Neural cell (in vitro differentiated cells): Measurements from ENCODE around the gene KCNH2. TPM values are rescaled to one million over a fixed set of nuclear protein-coding genes. Genes with fewer than 3 reads are reported as not detected.

Experiments
- H2AFZ ChIP-seq: fragments of 200-600, 300-800 bp; sonication (generic), shearing (Covaris generic); 2 replicates; pipeline ENCODE4 v1.6.0; 2014; ENCODE audit warnings: low read depth, mild to moderate bottlenecking, antibody characterized with exemption, low read length, moderate library complexity
- H3F3A ChIP-seq: fragments of 200-600 bp; shearing (Covaris generic); 2 replicates; pipeline ENCODE4 v1.6.1; 2016; ENCODE audit warnings: mild to moderate bottlenecking, moderate library complexity, mixed read lengths, antibody characterized with exemption, low read length; ENCODE audit not compliant: insufficient read depth, poor library complexity, severe bottlenecking
- H3K27ac ChIP-seq: fragments of 200-600, 300-800 bp; sonication (generic), shearing (Covaris generic); 2 replicates; pipeline ENCODE4 v1.5.1; 2014; ENCODE audit warnings: mild to moderate bottlenecking, low read length, moderate library complexity
- H3K27me3 ChIP-seq: fragments of 300-800, 200-600 bp; sonication (generic), shearing (Covaris generic); 2 replicates; pipeline ENCODE4 v1.6.0; 2014; ENCODE audit warnings: mild to moderate bottlenecking, low read depth, low read length, moderate library complexity; ENCODE audit not compliant: insufficient read depth
- H3K36me3 ChIP-seq: fragments of 300-800, 200-600 bp; sonication (generic), shearing (Covaris generic); 2 replicates; pipeline ENCODE4 v1.5.1; 2014; ENCODE audit warnings: mild to moderate bottlenecking, antibody characterized with exemption, low read length, moderate library complexity; ENCODE audit not compliant: insufficient read depth
- H3K4me2 ChIP-seq: fragments of 300-800, 200-600 bp; sonication (generic), shearing (Covaris generic); 2 replicates; pipeline ENCODE4 v1.6.0; 2014; ENCODE audit warnings: mild to moderate bottlenecking, low read length
- H3K4me3 ChIP-seq: fragments of 300-800, 200-600 bp; sonication (generic), shearing (Covaris generic); 2 replicates; pipeline ENCODE4 v1.5.1; 2014; ENCODE audit warnings: mild to moderate bottlenecking, low read length, moderate library complexity
- H3K79me2 ChIP-seq: fragments of 200-600 bp; shearing (Covaris generic); replicated peaks from 2 replicates; pipeline ENCODE4 v1.6.0; 2014; ENCODE audit warnings: mild to moderate bottlenecking, low read length, moderate library complexity; ENCODE audit not compliant: insufficient read depth
- H3K9ac ChIP-seq: fragments of 300-800, 200-600 bp; sonication (generic), shearing (Covaris generic); 2 replicates; pipeline ENCODE4 v1.6.1; 2016; ENCODE audit warnings: mild to moderate bottlenecking, low read length, mixed read lengths
- H3K9me2 ChIP-seq: fragments of 200-600 bp; shearing (Covaris generic); 2 replicates; pipeline ENCODE4 v1.6.1; 2016; ENCODE audit warnings: mild to moderate bottlenecking, low read length, mixed read lengths; ENCODE audit not compliant: insufficient read depth
- H3K9me3 ChIP-seq: fragments of 200-600, 300-800 bp; sonication (generic), shearing (Covaris generic); 2 replicates; pipeline ENCODE4 v1.6.1; 2016; ENCODE audit warnings: mild to moderate bottlenecking, mixed run types, low read length, moderate library complexity, mixed read lengths
- H4K20me1 ChIP-seq: fragments of 200-600 bp; shearing (Covaris generic); 2 replicates; pipeline ENCODE4 v1.6.1; 2016; ENCODE audit warnings: mild to moderate bottlenecking, mixed run types; ENCODE audit not compliant: insufficient read depth
- EP300 ChIP-seq: fragments of 450-650 bp; conservative IDR thresholded peaks from 2 replicates; pipeline ENCODE4 v1.6.1; 2014; ENCODE audit warnings: antibody characterized with exemption, mild to moderate bottlenecking, moderate library complexity; ENCODE audit not compliant: poor library complexity, severe bottlenecking
- EZH2 ChIP-seq: fragments of 200-600, 300-800 bp; shearing (Covaris generic), sonication (generic); IDR thresholded peaks from 2 replicates; pipeline ENCODE4 v1.6.1; 2014; ENCODE audit warnings: antibody characterized with exemption, low read length, borderline replicate concordance, mild to moderate bottlenecking; ENCODE audit not compliant: insufficient read depth, poor library complexity, severe bottlenecking
- MXI1 ChIP-seq: fragments of 450-650 bp; conservative IDR thresholded peaks from 2 replicates; pipeline ENCODE4 v1.6.1; 2014; ENCODE audit warnings: antibody characterized with exemption, mild to moderate bottlenecking; ENCODE audit not compliant: poor library complexity, severe bottlenecking
- POLR2AphosphoS5 ChIP-seq: IDR thresholded peaks from 2 replicates; pipeline ENCODE4 v1.6.1; 2012
- RAD21 ChIP-seq: fragments of 450-650 bp; conservative IDR thresholded peaks from 2 replicates; pipeline ENCODE4 v1.6.1; 2014; ENCODE audit warnings: antibody characterized with exemption, mild to moderate bottlenecking, moderate library complexity
- SMC3 ChIP-seq: fragments of 450-650 bp; conservative IDR thresholded peaks from 2 replicates; pipeline ENCODE4 v1.6.1; 2014; ENCODE audit warnings: antibody characterized with exemption, mild to moderate bottlenecking, moderate library complexity; ENCODE audit not compliant: poor library complexity
- TAF1 ChIP-seq: IDR thresholded peaks from 2 replicates; pipeline ENCODE4 v1.6.1; 2012; ENCODE audit warnings: low read depth
- polyA plus RNA-seq: library from polyadenylated mRNA; depleted of rRNA; stranded (reverse); fragments of >200 nt; gene quantifications from 2 replicates; pipeline ENCODE4 v1.2.3, GENCODE V29; 2014
- TF ChIP-seq, protein P1 (sequence below): fragments of 450-650 bp; IDR thresholded peaks from 2 replicates; pipeline ENCODE4 v1.5.1; 2014; ENCODE audit warnings: antibody characterized with exemption, mild to moderate bottlenecking, moderate library complexity; ENCODE audit not compliant: poor library complexity, severe bottlenecking
- TF ChIP-seq, protein P2 (sequence below): IDR thresholded peaks from 2 replicates; pipeline ENCODE4 v1.6.1; 2012; ENCODE audit warnings: borderline replicate concordance

KCNH2 gene
- polyA plus RNA-seq, 1 donor from 2014 or later = 24.4 TPM

DNA sequence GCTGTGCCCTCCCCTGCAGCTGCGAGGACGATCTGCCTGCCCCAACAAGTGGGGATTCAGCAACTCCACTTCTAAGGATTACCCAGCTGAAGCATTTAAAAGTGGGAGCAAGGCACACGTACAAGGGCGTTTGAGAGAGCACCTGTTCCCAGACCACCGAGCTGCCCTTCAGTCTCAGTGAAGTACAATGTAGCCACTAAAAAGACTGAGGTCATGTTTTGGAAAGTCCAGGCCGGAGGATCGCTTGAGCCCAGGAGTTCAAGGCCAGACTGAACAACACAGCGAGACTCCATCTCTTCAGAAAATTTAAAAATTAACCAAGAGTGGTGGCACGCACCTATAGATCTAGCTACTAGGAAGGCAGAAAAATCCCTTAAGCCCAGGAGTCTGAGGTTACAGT is 27.4 kb upstream of the KCNH2 start:
- no peaks in the 10 kb centered on the region for H3K79me2 ChIP-seq
- no peak overlapping the region for H3K4me2 ChIP-seq
- no peaks in the 10 kb centered on the region for H3K9me3 ChIP-seq
- TF ChIP-seq SMC3 = no peak
- no peak for TF ChIP-seq POLR2AphosphoS5
- TF ChIP-seq EP300 = no peak
- TF ChIP-seq, protein P1, sequence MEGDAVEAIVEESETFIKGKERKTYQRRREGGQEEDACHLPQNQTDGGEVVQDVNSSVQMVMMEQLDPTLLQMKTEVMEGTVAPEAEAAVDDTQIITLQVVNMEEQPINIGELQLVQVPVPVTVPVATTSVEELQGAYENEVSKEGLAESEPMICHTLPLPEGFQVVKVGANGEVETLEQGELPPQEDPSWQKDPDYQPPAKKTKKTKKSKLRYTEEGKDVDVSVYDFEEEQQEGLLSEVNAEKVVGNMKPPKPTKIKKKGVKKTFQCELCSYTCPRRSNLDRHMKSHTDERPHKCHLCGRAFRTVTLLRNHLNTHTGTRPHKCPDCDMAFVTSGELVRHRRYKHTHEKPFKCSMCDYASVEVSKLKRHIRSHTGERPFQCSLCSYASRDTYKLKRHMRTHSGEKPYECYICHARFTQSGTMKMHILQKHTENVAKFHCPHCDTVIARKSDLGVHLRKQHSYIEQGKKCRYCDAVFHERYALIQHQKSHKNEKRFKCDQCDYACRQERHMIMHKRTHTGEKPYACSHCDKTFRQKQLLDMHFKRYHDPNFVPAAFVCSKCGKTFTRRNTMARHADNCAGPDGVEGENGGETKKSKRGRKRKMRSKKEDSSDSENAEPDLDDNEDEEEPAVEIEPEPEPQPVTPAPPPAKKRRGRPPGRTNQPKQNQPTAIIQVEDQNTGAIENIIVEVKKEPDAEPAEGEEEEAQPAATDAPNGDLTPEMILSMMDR = no peak
- TF ChIP-seq, protein P2, sequence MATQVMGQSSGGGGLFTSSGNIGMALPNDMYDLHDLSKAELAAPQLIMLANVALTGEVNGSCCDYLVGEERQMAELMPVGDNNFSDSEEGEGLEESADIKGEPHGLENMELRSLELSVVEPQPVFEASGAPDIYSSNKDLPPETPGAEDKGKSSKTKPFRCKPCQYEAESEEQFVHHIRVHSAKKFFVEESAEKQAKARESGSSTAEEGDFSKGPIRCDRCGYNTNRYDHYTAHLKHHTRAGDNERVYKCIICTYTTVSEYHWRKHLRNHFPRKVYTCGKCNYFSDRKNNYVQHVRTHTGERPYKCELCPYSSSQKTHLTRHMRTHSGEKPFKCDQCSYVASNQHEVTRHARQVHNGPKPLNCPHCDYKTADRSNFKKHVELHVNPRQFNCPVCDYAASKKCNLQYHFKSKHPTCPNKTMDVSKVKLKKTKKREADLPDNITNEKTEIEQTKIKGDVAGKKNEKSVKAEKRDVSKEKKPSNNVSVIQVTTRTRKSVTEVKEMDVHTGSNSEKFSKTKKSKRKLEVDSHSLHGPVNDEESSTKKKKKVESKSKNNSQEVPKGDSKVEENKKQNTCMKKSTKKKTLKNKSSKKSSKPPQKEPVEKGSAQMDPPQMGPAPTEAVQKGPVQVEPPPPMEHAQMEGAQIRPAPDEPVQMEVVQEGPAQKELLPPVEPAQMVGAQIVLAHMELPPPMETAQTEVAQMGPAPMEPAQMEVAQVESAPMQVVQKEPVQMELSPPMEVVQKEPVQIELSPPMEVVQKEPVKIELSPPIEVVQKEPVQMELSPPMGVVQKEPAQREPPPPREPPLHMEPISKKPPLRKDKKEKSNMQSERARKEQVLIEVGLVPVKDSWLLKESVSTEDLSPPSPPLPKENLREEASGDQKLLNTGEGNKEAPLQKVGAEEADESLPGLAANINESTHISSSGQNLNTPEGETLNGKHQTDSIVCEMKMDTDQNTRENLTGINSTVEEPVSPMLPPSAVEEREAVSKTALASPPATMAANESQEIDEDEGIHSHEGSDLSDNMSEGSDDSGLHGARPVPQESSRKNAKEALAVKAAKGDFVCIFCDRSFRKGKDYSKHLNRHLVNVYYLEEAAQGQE = no peak
- TF ChIP-seq RAD21 = no peak
- no peak for TF ChIP-seq TAF1
- TF ChIP-seq MXI1 = no peak
- TF ChIP-seq EZH2 = no peak
- no peak overlapping the region for H3K27ac ChIP-seq
- no peak overlapping the region for H3K4me3 ChIP-seq
- H3K36me3 ChIP-seq = no peaks in the 10 kb centered on the region
- H2AFZ ChIP-seq = no peak overlapping the region
- no peaks in the 10 kb centered on the region for H3K27me3 ChIP-seq
- no peak overlapping the region for H3K9ac ChIP-seq
- H3F3A ChIP-seq = no peaks in the 10 kb centered on the region
- H4K20me1 ChIP-seq = no peaks in the 10 kb centered on the region
- no peaks in the 10 kb centered on the region for H3K9me2 ChIP-seq

DNA sequence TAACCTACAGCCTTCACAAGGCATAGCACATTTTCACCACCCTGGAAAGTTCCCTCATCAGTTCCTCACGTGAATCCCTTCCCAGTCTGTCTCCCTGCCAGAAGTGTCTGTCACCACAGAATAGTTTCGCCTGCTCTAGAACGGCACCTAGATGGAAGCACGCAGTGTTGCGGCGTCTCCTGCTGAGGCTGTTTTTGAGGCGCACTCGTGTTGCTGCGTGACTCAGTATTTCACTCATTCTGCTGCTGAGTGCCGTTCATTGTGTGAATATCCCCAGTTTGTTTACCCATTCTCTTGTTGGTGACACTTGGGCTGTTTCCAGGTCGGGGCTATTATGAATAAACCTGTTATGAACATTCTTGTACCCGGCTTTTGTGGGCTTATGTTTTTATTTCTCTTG is 25.5 kb upstream of the KCNH2 start:
- Histone ChIP-seq H2AFZ (no peak overlapping the region), H3F3A (no peaks in the 10 kb centered on the region), H3K36me3 (no peaks in the 10 kb centered on the region), H3K4me2 (no peak overlapping the region), H3K9me2 (no peaks in the 10 kb centered on the region), H4K20me1 (no peaks in the 10 kb centered on the region), H3K27ac (no peak overlapping the region), H3K79me2 (no peaks in the 10 kb centered on the region), H3K4me3 (no peak overlapping the region), H3K9ac (no peak overlapping the region), H3K27me3 (no peaks in the 10 kb centered on the region), H3K9me3 (no peaks in the 10 kb centered on the region)
- no peak for TF ChIP-seq SMC3
- no peak for TF ChIP-seq POLR2AphosphoS5
- no peak for TF ChIP-seq EP300
- TF ChIP-seq, protein P2 = no peak
- no peak for TF ChIP-seq MXI1
- TF ChIP-seq, protein P1 = no peak
- no peak for TF ChIP-seq EZH2
- no peak for TF ChIP-seq RAD21
- TF ChIP-seq TAF1 = no peak
